OCI-M2 (cell line): ENCODE data around the gene DDX41.
"Not testable (repeated sequence)": the region's sequence is repeated elsewhere in the genome, so short reads cannot be mapped to it uniquely, and the experiment has no call there.

ENCODE experiments used
- DNase-seq: peaks from one replicate; lab custom pipeline; 2025; ENCODE audit not compliant: unreplicated experiment; lab: John Stamatoyannopoulos, UW

The DDX41 gene

GRCh38 chr5:177485753-177486152, 31.0 kb downstream of the DDX41 start:
- DNase-seq: not testable (repeated sequence)

GRCh38 chr5:177484902-177485549, 31.7 kb downstream of the DDX41 start:
- no peak for DNase-seq

- DNase-seq: no peak
These were observed 32.5 kb downstream of the DDX41 start for GRCh38 chr5:177483994-177484901.

GRCh38 chr5:177483042-177483441, 33.7 kb downstream of the DDX41 start:
- DNase-seq: no peak

GRCh38 chr5:177482359-177482795, 34.4 kb downstream of the DDX41 start:
- DNase-seq: no peak

GRCh38 chr5:177479774-177480173, 37.0 kb downstream of the DDX41 start:
- no peak for DNase-seq

- DNase-seq: no peak
These were observed 37.8 kb downstream of the DDX41 start for GRCh38 chr5:177478711-177479646.

GRCh38 chr5:177477701-177478477, 38.9 kb downstream of the DDX41 start:
- no peak for DNase-seq

GRCh38 chr5:177476531-177477233, 40.1 kb downstream of the DDX41 start:
- DNase-seq: no peak

- no peak for DNase-seq
These were observed 41.0 kb downstream of the DDX41 start for GRCh38 chr5:177475563-177476427.

GRCh38 chr5:177474846-177475562, 41.8 kb downstream of the DDX41 start:
- DNase-seq: no peak

GRCh38 chr5:177474002-177474476, 42.7 kb downstream of the DDX41 start:
- no peak for DNase-seq

- no peak for DNase-seq
These were observed 43.2 kb downstream of the DDX41 start, which contains the start of gene DBN1 for GRCh38 chr5:177473443-177474001. Gene DBN1 (minus strand): TSS chr5:177473634. CDS start chr5:177473521, 113 bp downstream.

GRCh38 chr5:177472460-177473442, 44.0 kb downstream of the DDX41 start:
- DNase-seq: no peak

- no peak for DNase-seq
These were observed 45.0 kb downstream of the DDX41 start for GRCh38 chr5:177471610-177472356.
